Astrocyte (in vitro differentiated cells and primary cell): ENCODE results near the gene GDPD5. TPM values are rescaled to one million over a fixed set of nuclear protein-coding genes. Genes with fewer than 3 reads are reported as not detected.

Source experiments
- DNase-seq: peaks from one replicate; pipeline ENCODE4 v3.0.0-alpha.2; 2010; ENCODE audit warnings: low read depth
- FAIRE-seq: peaks from 2 replicates; lab custom pipeline; 2011; peaks lifted over from hg19 to GRCh38; lab: Jason Lieb, UNC
- H2AFZ ChIP-seq: 2 replicates; pipeline ENCODE4 v1.6.0; 2012; ENCODE audit warnings: low read depth, low read length, inconsistent platforms
- H3K27ac ChIP-seq: 2 replicates; pipeline ENCODE4 v1.5.1; 2011; ENCODE audit warnings: low read depth, low read length, inconsistent platforms
- H3K27me3 ChIP-seq: 2 replicates; pipeline ENCODE4 v1.6.0; 2011; ENCODE audit warnings: low read length, inconsistent platforms; ENCODE audit not compliant: insufficient read depth
- H3K36me3 ChIP-seq: 2 replicates; pipeline ENCODE4 v1.5.1; 2011; ENCODE audit warnings: low read length, inconsistent platforms; ENCODE audit not compliant: insufficient read depth
- H3K4me1 ChIP-seq: 2 replicates; pipeline ENCODE4 v1.5.1; 2011; ENCODE audit warnings: low read length, inconsistent platforms; ENCODE audit not compliant: insufficient read depth
- H3K4me2 ChIP-seq: 2 replicates; pipeline ENCODE4 v1.6.0; 2012; ENCODE audit warnings: low read length, inconsistent platforms
- H3K4me3 ChIP-seq: 2 replicates; pipeline ENCODE4 v1.5.1; 2011; ENCODE audit warnings: low read depth, mild to moderate bottlenecking, low read length, inconsistent platforms; ENCODE audit not compliant: insufficient read depth
- H3K79me2 ChIP-seq: 2 replicates; pipeline ENCODE4 v1.6.0; 2012; ENCODE audit warnings: mild to moderate bottlenecking, low read length, inconsistent platforms; ENCODE audit not compliant: insufficient read depth
- H3K9ac ChIP-seq: 2 replicates; pipeline ENCODE4 v1.6.0; 2012; ENCODE audit warnings: mild to moderate bottlenecking, low read length, inconsistent platforms
- H3K9me3 ChIP-seq: 2 replicates; pipeline ENCODE4 v1.5.1; 2012; ENCODE audit warnings: low read depth, mild to moderate bottlenecking, low read length, inconsistent platforms; ENCODE audit not compliant: insufficient read depth
- H4K20me1 ChIP-seq: 2 replicates; pipeline ENCODE4 v1.6.0; 2012; ENCODE audit warnings: low read length, inconsistent platforms; ENCODE audit not compliant: insufficient read depth
- H3K27ac Mint-ChIP-seq: one replicate; pipeline ENCODE4 v1.8.0; 2021; ENCODE audit warnings: mild to moderate bottlenecking, mixed read lengths; ENCODE audit not compliant: unreplicated experiment
- H3K27me3 Mint-ChIP-seq: one replicate; pipeline ENCODE4 v1.8.0; 2021; ENCODE audit warnings: low read depth, mixed read lengths; ENCODE audit not compliant: unreplicated experiment
- H3K36me3 Mint-ChIP-seq: one replicate; pipeline ENCODE4 v1.8.0; 2021; ENCODE audit warnings: low read depth, mixed read lengths; ENCODE audit not compliant: unreplicated experiment
- H3K4me1 Mint-ChIP-seq: one replicate; pipeline ENCODE4 v1.8.0; 2021; ENCODE audit warnings: low read depth, mixed read lengths; ENCODE audit not compliant: unreplicated experiment
- H3K4me3 Mint-ChIP-seq: one replicate; pipeline ENCODE4 v1.8.0; 2021; ENCODE audit warnings: mild to moderate bottlenecking, moderate library complexity, mixed read lengths; ENCODE audit not compliant: unreplicated experiment
- H3K9me3 Mint-ChIP-seq: one replicate; pipeline ENCODE4 v1.8.0; 2021; ENCODE audit warnings: mild to moderate bottlenecking, mixed read lengths; ENCODE audit not compliant: unreplicated experiment
- CTCF ChIP-seq: IDR thresholded peaks from 2 replicates; pipeline ENCODE4 v1.5.1; 2011; ENCODE audit warnings: low read depth, mild to moderate bottlenecking, inconsistent platforms, low read length, moderate library complexity; ENCODE audit not compliant: insufficient read depth
- EZH2 ChIP-seq: IDR thresholded peaks from 2 replicates; pipeline ENCODE4 v1.6.1; 2012; ENCODE audit warnings: mild to moderate bottlenecking, low read length, inconsistent platforms; ENCODE audit not compliant: insufficient read depth
- total RNA-seq: library from RNA; stranded (reverse); gene quantifications from 2 replicates; pipeline ENCODE4 v1.2.1, GENCODE V29; 2021

Gene GDPD5
- total RNA-seq, 1 donor from 2014 or later = 9.4 TPM

GRCh38 chr11:75394085-75394840, 131.5 kb downstream of the GDPD5 start:
- Histone ChIP-seq H3K79me2 (peaks cover under 1% of the 10 kb centered on the region), H4K20me1 (no peaks in the 10 kb centered on the region), H3K9ac (no peak overlapping the region), H2AFZ (no peak overlapping the region), H3K4me2 (no peak overlapping the region), H3K4me1 (no peaks in the 10 kb centered on the region), H3K36me3 (no peaks in the 10 kb centered on the region), H3K4me3 (no peak overlapping the region), H3K9me3 (no peaks in the 10 kb centered on the region), H3K27me3 (peaks cover 5% of the 10 kb centered on the region), H3K27ac (no peak overlapping the region)
- TF ChIP-seq EZH2 = no peak
- no peak for TF ChIP-seq CTCF
- Mint-ChIP-seq H3K27ac (no peak overlapping the region), H3K36me3 (peaks cover 2% of the 10 kb centered on the region), H3K4me3 (no peak overlapping the region), H3K27me3 (no peaks in the 10 kb centered on the region), H3K9me3 (no peaks in the 10 kb centered on the region), H3K4me1 (no peaks in the 10 kb centered on the region)
- FAIRE-seq (no peak), DNase-seq (no peak)

GRCh38 chr11:75389925-75390324, 135.8 kb downstream of the GDPD5 start:
- no peak for DNase-seq
- TF ChIP-seq CTCF = no peak
- no peak for TF ChIP-seq EZH2
- Mint-ChIP-seq H3K4me1 (peaks cover 7% of the 10 kb centered on the region), H3K4me3 (no peak overlapping the region), H3K27me3 (no peaks in the 10 kb centered on the region), H3K9me3 (no peaks in the 10 kb centered on the region), H3K36me3 (no peaks in the 10 kb centered on the region), H3K27ac (no peak overlapping the region)
- H3K4me2 ChIP-seq = no peak overlapping the region
- H3K4me1 ChIP-seq = peaks cover 4% of the 10 kb centered on the region
- no peaks in the 10 kb centered on the region for H4K20me1 ChIP-seq
- no peaks in the 10 kb centered on the region for H3K9me3 ChIP-seq
- no peak overlapping the region for H3K9ac ChIP-seq
- H3K36me3 ChIP-seq = no peaks in the 10 kb centered on the region
- no peak overlapping the region for H2AFZ ChIP-seq
- peaks cover 5% of the 10 kb centered on the region for H3K27me3 ChIP-seq
- no peak for FAIRE-seq
- H3K79me2 ChIP-seq = no peaks in the 10 kb centered on the region
- no peak overlapping the region for H3K27ac ChIP-seq
- H3K4me3 ChIP-seq = no peak overlapping the region

GRCh38 chr11:75389276-75389605, 136.5 kb downstream of the GDPD5 start:
- Mint-ChIP-seq H3K9me3 (no peaks in the 10 kb centered on the region), H3K27ac (no peak overlapping the region), H3K27me3 (no peaks in the 10 kb centered on the region), H3K4me3 (no peak overlapping the region), H3K36me3 (no peaks in the 10 kb centered on the region), H3K4me1 (peaks cover 7% of the 10 kb centered on the region)
- H4K20me1 ChIP-seq = no peaks in the 10 kb centered on the region
- H3K9me3 ChIP-seq = no peaks in the 10 kb centered on the region
- DNase-seq = no peak
- peak overlapping the region; percentile 33 for H2AFZ ChIP-seq
- peaks cover 4% of the 10 kb centered on the region for H3K4me1 ChIP-seq
- no peaks in the 10 kb centered on the region for H3K79me2 ChIP-seq
- H3K9ac ChIP-seq = no peak overlapping the region
- H3K36me3 ChIP-seq = no peaks in the 10 kb centered on the region
- no peak overlapping the region for H3K27ac ChIP-seq
- no peak for TF ChIP-seq EZH2
- TF ChIP-seq CTCF = no peak
- no peak overlapping the region for H3K4me2 ChIP-seq
- peaks cover 5% of the 10 kb centered on the region for H3K27me3 ChIP-seq
- no peak overlapping the region for H3K4me3 ChIP-seq
- no peak for FAIRE-seq
